Activated CD4-positive, alpha-beta T cell treated with anti-CD3 and anti-CD28 coated beads, Interleukin-2, amount 10 ng/mL, durations not matched to agents 7 days and 5 days (primary cell): Measurements from ENCODE around the gene CRYBG1. TPM values are rescaled to one million over a fixed set of nuclear protein-coding genes. Genes with fewer than 3 reads are reported as not detected.
"Not testable (repeated sequence)": the region's sequence is repeated elsewhere in the genome, so short reads cannot be mapped to it uniquely, and the experiment has no call there.

Experiments
- CTCF ChIA-PET: fragments of 350-600 bp; sonication (Branson Sonifier 250); formaldehyde crosslinking; loops from one replicate; lab custom pipeline; 2021; ENCODE audit warnings: antibody characterized with exemption; lab: Charles Lee
- POLR2A ChIA-PET: fragments of 350-600 bp; sonication (Branson Sonifier 250); formaldehyde crosslinking; loops from one replicate; lab custom pipeline; 2021; ENCODE audit warnings: antibody characterized with exemption; lab: Charles Lee
- DNase-seq: peaks from one replicate; pipeline ENCODE4 v3.0.0-alpha.2; 2020
- H3K27ac Mint-ChIP-seq: one replicate; pipeline ENCODE4 v1.8.0; 2021; ENCODE audit warnings: mild to moderate bottlenecking, moderate library complexity, mixed read lengths
- H3K27me3 Mint-ChIP-seq: one replicate; pipeline ENCODE4 v1.8.0; 2021; ENCODE audit warnings: mixed read lengths
- H3K36me3 Mint-ChIP-seq: one replicate; pipeline ENCODE4 v1.8.0; 2021; ENCODE audit warnings: low read depth, mixed read lengths
- H3K4me1 Mint-ChIP-seq: one replicate; pipeline ENCODE4 v1.8.0; 2021; ENCODE audit warnings: mixed read lengths
- H3K4me3 Mint-ChIP-seq: one replicate; pipeline ENCODE4 v1.8.0; 2021; ENCODE audit warnings: mild to moderate bottlenecking, moderate library complexity, mixed read lengths
- H3K9me3 Mint-ChIP-seq: one replicate; pipeline ENCODE4 v1.8.0; 2021; ENCODE audit warnings: mixed read lengths
- total RNA-seq, 2 experiments: library from RNA; stranded (reverse); gene quantifications; one replicate each; pipeline ENCODE4 v1.2.3, GENCODE V29; 2021

Gene CRYBG1
- total RNA-seq, 2 experiments from 2014 or later = 41.1 to 46.8 TPM

GRCh38 chr6:106559659-106560058 lies 199.1 kb downstream of the CRYBG1 start:
- DNase-seq, H3K9me3 Mint-ChIP-seq, POLR2A ChIA-PET, H3K4me3 Mint-ChIP-seq, H3K27me3 Mint-ChIP-seq: not testable (repeated sequence)
- peak overlapping the region; percentile 54 for H3K27ac Mint-ChIP-seq
- H3K4me1 Mint-ChIP-seq = peaks cover 13% of the 10 kb centered on the region
- peaks cover 54% of the 10 kb centered on the region for H3K36me3 Mint-ChIP-seq
- CTCF ChIA-PET = interaction anchor here (1.0 kb wide), 1 partner anchor 31 kb away, joined by 3 read pairs; no protein-coding TSS in a partner anchor

DNA sequence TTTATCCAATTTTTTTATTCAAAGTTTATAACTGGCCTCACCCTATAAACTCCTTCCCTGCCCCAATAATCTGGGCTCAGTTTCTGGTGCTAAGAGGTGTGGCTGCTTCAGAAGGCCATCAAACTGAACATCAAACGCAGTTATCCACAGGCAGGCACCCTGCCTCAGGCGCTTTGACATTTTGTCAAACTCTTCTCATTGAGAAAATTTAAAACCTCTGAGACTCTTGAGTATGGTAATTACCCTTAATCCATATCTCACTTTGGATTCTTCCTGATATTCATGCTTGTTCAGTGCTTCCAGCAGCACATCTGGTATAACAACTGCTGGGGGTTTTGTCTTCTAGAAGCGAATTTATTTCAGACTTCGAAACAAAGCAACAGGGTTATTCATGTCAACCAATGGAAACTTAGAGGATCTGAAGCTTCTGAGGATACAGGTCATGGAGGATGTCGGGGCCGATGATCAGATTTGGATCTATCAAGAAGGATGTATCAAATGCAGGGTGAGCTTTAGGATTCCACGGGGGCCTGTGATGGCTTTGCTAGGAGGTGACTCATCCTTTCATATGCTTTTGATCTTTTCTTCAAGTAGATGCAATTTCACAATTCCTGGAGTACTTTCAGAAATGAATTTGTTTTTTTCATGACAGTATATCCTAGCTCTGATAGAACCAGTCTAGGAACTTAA lies 200.6 kb downstream of the CRYBG1 start:
- Mint-ChIP-seq H3K27me3 (no peaks in the 10 kb centered on the region), H3K27ac (no peak overlapping the region), H3K4me1 (peaks cover 18% of the 10 kb centered on the region), H3K36me3 (peaks cover 56% of the 10 kb centered on the region), H3K4me3 (no peak overlapping the region), H3K9me3 (no peaks in the 10 kb centered on the region)
- no peak for DNase-seq
- POLR2A ChIA-PET = no interaction called here
- CTCF ChIA-PET = interaction anchor here (1.0 to 1.6 kb wide), 3 partner anchors 47 to 418 kb away, joined by 3 to 4 read pairs (median 4); no protein-coding TSS in a partner anchor

DNA sequence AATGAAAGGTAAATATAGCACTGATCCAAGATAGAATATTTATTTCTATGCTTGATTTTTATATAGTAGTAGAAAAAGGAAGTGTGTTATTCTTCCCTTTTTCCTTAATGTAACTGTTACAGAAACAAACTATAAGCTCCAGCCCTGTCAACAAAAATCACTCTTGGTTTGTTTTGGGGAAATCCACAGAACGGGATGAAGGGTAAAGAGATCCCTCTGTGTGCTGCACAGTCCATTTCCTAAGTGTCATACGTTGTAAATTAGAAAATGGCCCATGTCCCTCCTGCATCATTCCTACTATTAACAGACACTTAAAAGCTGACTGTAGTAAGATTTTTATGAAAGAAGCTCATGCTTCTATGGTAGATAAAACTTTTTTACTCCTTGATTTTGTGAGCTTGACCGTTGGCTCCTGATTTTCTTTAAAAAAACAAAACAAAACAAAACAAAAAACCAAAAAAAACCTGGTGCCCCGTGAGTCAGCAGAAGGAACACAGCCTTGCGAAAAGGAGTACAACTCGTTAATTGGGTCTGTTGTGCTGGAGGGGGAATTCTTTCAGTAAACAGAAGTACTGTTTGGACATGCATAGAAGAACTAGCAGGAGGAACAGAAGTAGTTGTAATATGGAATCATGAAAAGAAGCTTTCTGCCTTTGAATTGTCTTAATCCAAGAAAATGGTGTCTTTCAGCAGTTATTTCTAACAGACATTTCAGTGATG lies 201.3 kb downstream of the CRYBG1 start:
- Mint-ChIP-seq H3K27me3 (no peaks in the 10 kb centered on the region), H3K36me3 (peaks cover 56% of the 10 kb centered on the region), H3K9me3 (no peaks in the 10 kb centered on the region), H3K4me3 (no peak overlapping the region), H3K27ac (no peak overlapping the region), H3K4me1 (peaks cover 21% of the 10 kb centered on the region)
- ChIA-PET POLR2A (no interaction called here), CTCF (interaction anchor here (1.0 to 1.6 kb wide), 5 partner anchors 9 to 418 kb away, joined by 3 to 5 read pairs (median 4); no protein-coding TSS in a partner anchor)
- DNase-seq = no peak

GRCh38 chr6:106563614-106564013 lies 203.1 kb downstream of the CRYBG1 start:
- Mint-ChIP-seq H3K36me3 (peaks cover 49% of the 10 kb centered on the region), H3K27ac (no peak overlapping the region), H3K9me3 (no peaks in the 10 kb centered on the region), H3K4me3 (no peak overlapping the region), H3K27me3 (no peaks in the 10 kb centered on the region), H3K4me1 (peaks cover 21% of the 10 kb centered on the region)
- no peak for DNase-seq
- CTCF ChIA-PET = interaction anchor here (0.9 to 2.0 kb wide), 6 partner anchors 9 to 177 kb away, joined by 3 to 9 read pairs (median 4); no protein-coding TSS in a partner anchor
- POLR2A ChIA-PET = no interaction called here

GRCh38 chr6:106564476-106564875 lies 204.0 kb downstream of the CRYBG1 start:
- DNase-seq = no peak
- H3K27ac Mint-ChIP-seq = no peak overlapping the region
- H3K9me3 Mint-ChIP-seq = no peaks in the 10 kb centered on the region
- no peak overlapping the region for H3K4me3 Mint-ChIP-seq
- peaks cover 19% of the 10 kb centered on the region for H3K4me1 Mint-ChIP-seq
- CTCF ChIA-PET = interaction anchor here (1.2 to 2.0 kb wide), 3 partner anchors 119 to 178 kb away, joined by 3 to 9 read pairs (median 4); no protein-coding TSS in a partner anchor
- no peaks in the 10 kb centered on the region for H3K27me3 Mint-ChIP-seq
- H3K36me3 Mint-ChIP-seq = peaks cover 48% of the 10 kb centered on the region
- POLR2A ChIA-PET = no interaction called here

- H3K4me3 Mint-ChIP-seq = no peak overlapping the region
- no peaks in the 10 kb centered on the region for H3K27me3 Mint-ChIP-seq
- POLR2A ChIA-PET = no interaction called here
These were observed 208.0 kb downstream of the CRYBG1 start for GRCh38 chr6:106568530-106568929.

DNA sequence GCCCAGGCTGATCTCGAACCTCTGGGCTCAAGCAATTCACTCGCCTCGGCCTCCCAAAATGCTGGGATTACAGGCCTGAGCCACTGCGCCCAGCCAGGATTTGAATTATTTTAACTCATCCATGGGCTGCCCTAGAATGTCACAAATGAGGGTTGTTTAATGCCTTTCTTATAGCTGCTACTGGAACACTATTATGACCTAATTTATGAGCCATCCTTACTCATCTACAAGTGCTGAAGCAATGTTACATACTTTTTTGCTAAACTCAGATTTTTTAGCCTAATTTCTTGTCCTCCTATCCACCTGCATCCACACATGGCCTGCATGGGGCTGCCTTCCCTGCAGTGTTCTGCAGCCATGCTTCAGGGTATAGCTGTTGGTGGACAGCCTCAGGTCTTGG lies 208.9 kb downstream of the CRYBG1 start:
- ChIA-PET POLR2A (no interaction called here), CTCF (interaction anchor here (0.6 to 1.3 kb wide), 4 partner anchors 10 to 234 kb away, joined by 3 to 5 read pairs (median 3); no protein-coding TSS in a partner anchor)
- H3K27me3 Mint-ChIP-seq = no peaks in the 10 kb centered on the region
- peaks cover 8% of the 10 kb centered on the region for H3K4me1 Mint-ChIP-seq
- no peak overlapping the region for H3K4me3 Mint-ChIP-seq
- no peak overlapping the region for H3K27ac Mint-ChIP-seq
- no peaks in the 10 kb centered on the region for H3K9me3 Mint-ChIP-seq
- DNase-seq = no peak
- peaks cover 29% of the 10 kb centered on the region for H3K36me3 Mint-ChIP-seq

More at GRCh38 chr6:106568530-106568929, 208.0 kb downstream of the CRYBG1 start:
- Mint-ChIP-seq H3K4me1 (peaks cover 8% of the 10 kb centered on the region), H3K27ac (no peak overlapping the region), H3K9me3 (no peaks in the 10 kb centered on the region), H3K36me3 (peaks cover 35% of the 10 kb centered on the region)
- no peak for DNase-seq
- CTCF ChIA-PET = interaction anchor here (1.0 kb wide), 1 partner anchor 120 kb away, joined by 3 read pairs; no protein-coding TSS in a partner anchor

DNA sequence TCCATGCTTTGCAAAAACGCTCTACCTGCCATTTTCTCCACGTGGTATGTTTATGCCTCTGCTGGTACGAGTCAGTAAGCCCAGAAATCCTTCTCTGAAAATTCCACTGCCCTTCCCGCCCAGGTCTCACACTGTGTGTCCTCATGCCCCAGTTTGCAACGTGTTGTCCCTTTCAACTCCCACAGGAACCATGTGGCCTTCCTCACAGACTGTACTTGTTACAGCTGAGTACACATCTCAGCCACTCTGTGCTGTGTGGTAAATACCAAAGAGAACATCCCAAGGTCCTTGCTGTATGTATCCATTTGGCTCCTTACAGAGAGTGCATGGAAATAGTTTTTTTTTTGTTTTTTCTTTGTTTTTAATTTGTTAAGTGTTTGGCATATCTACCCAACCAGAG lies 211.9 kb downstream of the CRYBG1 start:
- Mint-ChIP-seq H3K27me3 (no peaks in the 10 kb centered on the region), H3K4me3 (no peak overlapping the region), H3K9me3 (no peaks in the 10 kb centered on the region), H3K27ac (no peak overlapping the region), H3K4me1 (peaks cover 11% of the 10 kb centered on the region), H3K36me3 (peaks cover 17% of the 10 kb centered on the region)
- ChIA-PET POLR2A (no interaction called here), CTCF (interaction anchor here (0.9 kb wide), 2 partner anchors 9 to 127 kb away, joined by 3 to 4 read pairs; no protein-coding TSS in a partner anchor)
- no peak for DNase-seq

DNA sequence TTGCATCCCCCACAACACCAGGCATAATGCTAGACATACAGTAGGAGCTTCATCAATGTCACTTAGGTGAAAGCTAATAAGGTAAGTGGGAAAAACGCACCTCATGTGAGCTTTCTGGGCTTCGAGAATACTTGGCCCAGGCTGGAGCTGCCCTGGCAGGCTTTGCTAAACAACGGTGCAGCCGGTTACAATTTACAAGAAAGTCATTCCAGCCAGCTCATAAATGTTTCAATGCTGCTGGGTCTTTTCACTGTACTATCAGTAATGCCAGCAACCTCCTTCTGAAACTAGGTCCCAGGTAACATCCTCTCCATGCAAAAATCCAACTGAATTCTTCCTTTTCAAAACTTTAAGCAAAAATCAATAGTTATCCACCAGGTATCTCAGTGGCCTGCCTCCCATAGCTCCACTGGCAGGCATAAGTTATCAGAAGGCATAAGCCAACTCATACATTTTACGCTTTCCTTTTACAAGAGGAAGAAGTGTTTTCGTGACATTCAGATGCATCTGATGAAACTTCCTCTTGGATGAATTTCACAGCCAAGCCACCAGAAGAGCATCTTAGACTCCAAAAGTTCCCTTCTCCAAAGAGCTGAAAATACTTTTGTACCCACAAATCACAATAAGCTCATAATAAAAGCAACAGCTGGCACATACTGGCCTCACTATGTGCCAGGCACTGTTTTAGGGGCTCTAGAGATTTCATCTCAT lies 212.5 kb downstream of the CRYBG1 start:
- ChIA-PET POLR2A (no interaction called here), CTCF (interaction anchor here (0.9 to 1.1 kb wide), 4 partner anchors 10 to 407 kb away, joined by 3 to 4 read pairs (median 4); no protein-coding TSS in a partner anchor)
- no peaks in the 10 kb centered on the region for H3K9me3 Mint-ChIP-seq
- H3K4me3 Mint-ChIP-seq = no peak overlapping the region
- no peaks in the 10 kb centered on the region for H3K27me3 Mint-ChIP-seq
- peaks cover 15% of the 10 kb centered on the region for H3K36me3 Mint-ChIP-seq
- no peak for DNase-seq
- peaks cover 13% of the 10 kb centered on the region for H3K4me1 Mint-ChIP-seq
- H3K27ac Mint-ChIP-seq = no peak overlapping the region

DNA sequence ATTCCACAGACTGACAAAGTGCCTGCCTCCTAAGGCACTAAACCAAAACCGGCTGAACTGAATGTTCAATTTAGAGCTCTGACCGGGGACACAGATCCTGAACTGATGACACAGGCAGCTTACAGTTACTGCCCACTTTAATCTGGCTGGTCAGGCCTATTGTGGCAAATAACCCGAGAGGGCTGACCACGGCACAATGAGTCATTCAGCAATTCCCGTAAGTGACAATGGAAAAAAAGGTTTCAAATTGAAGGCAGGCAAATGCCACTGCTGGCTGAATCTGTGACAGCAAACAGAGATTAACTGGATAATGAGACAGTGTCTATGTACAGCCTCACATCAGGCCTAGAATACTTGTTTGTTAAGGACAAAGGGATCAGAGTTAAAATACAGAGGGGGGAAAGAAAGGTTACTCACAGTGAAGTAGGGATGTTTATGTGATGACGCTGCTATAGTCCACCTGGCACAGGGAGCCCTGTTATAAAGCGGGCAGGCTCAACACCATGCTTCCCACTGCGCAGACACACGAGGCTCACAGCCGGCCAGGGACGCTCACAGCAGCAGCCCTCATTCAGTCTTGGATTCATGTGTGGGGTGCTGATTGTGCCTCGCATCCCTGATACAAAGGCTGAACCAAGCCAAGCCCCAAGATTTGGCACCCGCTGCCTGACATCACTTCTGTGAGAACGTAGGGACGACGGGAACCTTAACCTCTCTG lies 214.4 kb downstream of the CRYBG1 start:
- Mint-ChIP-seq H3K4me3 (no peak overlapping the region), H3K4me1 (peaks cover 17% of the 10 kb centered on the region), H3K27ac (no peak overlapping the region), H3K27me3 (no peaks in the 10 kb centered on the region), H3K9me3 (no peaks in the 10 kb centered on the region), H3K36me3 (peaks cover 7% of the 10 kb centered on the region)
- DNase-seq = no peak
- CTCF ChIA-PET = interaction anchor here (1.6 kb wide), 1 partner anchor 8 kb away, joined by 5 read pairs; no protein-coding TSS in a partner anchor
- POLR2A ChIA-PET = interaction anchor here (0.7 kb wide), 1 partner anchor 39 kb away, joined by 3 read pairs; no protein-coding TSS in a partner anchor

- Mint-ChIP-seq H3K27ac (no peak overlapping the region), H3K36me3 (peaks cover 8% of the 10 kb centered on the region), H3K4me1 (peaks cover 17% of the 10 kb centered on the region), H3K4me3 (no peak overlapping the region), H3K9me3 (no peaks in the 10 kb centered on the region), H3K27me3 (no peaks in the 10 kb centered on the region)
- DNase-seq = no peak
- CTCF ChIA-PET = interaction anchor here (0.7 kb wide), 1 partner anchor 10 kb away, joined by 3 read pairs; no protein-coding TSS in a partner anchor
- POLR2A ChIA-PET = no interaction called here
These were observed 218.8 kb downstream of the CRYBG1 start for GRCh38 chr6:106579281-106579680.
